Rectal smooth muscle tissue (tissue), 1 donor: ENCODE data around the gene MFSD6.
"Not testable (repeated sequence)": the region's sequence is repeated elsewhere in the genome, so short reads cannot be mapped to it uniquely, and the experiment has no call there.

Experiments
- H3K27ac ChIP-seq: one replicate; pipeline ENCODE4 v1.7.0; 2013; ENCODE audit warnings: low read depth, low read length, inconsistent platforms
- H3K27me3 ChIP-seq: one replicate; pipeline ENCODE4 v1.7.0; 2013; ENCODE audit warnings: low read length; ENCODE audit not compliant: control insufficient read depth, insufficient read depth
- H3K36me3 ChIP-seq: one replicate; pipeline ENCODE4 v1.7.0; 2013; ENCODE audit warnings: low read length; ENCODE audit not compliant: control insufficient read depth, insufficient read depth
- H3K4me1 ChIP-seq: one replicate; pipeline ENCODE4 v1.7.0; 2013; ENCODE audit warnings: low read length; ENCODE audit not compliant: control insufficient read depth, insufficient read depth
- H3K4me3 ChIP-seq: one replicate; pipeline ENCODE4 v1.7.0; 2013; ENCODE audit warnings: low read length
- H3K9ac ChIP-seq: one replicate; pipeline ENCODE4 v1.7.0; 2013; ENCODE audit warnings: low read length

MFSD6 gene

DNA sequence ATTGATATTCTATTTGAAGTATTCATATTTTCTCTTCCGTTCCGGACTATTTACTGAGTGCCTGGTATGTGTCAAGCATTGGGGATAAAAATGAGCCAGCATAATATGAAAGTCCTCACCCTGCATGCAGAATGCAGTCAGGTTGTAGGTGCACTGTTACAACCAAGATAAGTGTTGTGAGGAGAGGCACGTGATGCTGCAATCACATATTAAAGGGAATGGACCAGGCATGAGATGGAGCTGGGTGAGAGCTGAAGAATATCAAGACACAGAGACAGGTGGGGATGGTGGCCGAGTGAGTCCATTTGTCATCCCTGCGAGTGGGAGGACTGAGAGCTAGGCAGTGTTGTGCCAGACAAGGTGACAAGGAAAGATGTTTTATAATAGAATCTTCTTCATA is 52.3 kb downstream of the MFSD6 start:
- no peak overlapping the region for H3K4me3 ChIP-seq
- H3K27ac ChIP-seq, result no peak overlapping the region
- H3K4me1 ChIP-seq, result no peaks in the 10 kb centered on the region
- no peak overlapping the region for H3K9ac ChIP-seq
- H3K36me3 ChIP-seq, result no peaks in the 10 kb centered on the region
- no peaks in the 10 kb centered on the region for H3K27me3 ChIP-seq

DNA sequence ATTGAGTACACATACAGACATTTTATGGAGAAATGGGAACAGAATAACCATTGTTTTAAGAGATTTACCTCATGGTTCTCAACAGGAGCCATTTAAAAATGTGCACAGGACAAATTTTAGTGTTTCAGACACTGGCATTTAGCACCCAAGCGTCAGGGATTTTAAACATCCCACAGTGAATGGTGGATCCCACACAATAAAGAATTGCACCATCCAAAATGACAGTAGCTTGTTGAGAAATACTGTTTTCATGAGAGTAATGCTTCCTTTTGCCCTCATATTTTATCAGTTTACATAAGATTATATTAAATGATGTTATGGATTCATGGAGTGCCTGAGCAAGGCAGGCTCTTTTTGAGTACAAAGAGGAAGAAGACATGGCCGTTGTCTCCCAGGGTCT is 54.0 kb downstream of the MFSD6 start:
- Histone ChIP-seq H3K4me3 (no peak overlapping the region), H3K27ac (no peak overlapping the region), H3K9ac (no peak overlapping the region), H3K4me1 (peaks cover 5% of the 10 kb centered on the region), H3K27me3 (no peaks in the 10 kb centered on the region), H3K36me3 (no peaks in the 10 kb centered on the region)

DNA sequence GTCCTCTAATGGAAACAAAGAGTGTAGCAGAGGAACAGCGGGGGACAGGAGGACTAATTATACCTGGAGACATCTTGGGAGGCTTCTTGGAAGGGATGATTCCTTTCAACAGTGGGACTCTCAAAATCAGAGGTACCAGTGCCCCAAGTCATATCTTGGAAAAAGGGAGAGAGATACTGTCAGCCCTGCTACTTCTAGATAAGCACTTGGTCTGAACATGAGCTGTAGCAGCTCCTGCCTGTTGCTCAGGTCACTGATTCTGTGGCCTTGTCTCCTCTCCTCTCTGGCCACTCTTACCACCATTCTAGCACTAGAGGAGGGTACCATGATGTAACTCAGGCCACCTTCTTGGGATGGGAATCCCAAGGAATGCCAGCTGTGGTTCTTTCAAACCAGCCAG is 54.5 kb downstream of the MFSD6 start:
- no peaks in the 10 kb centered on the region for H3K36me3 ChIP-seq
- no peak overlapping the region for H3K4me3 ChIP-seq
- no peak overlapping the region for H3K9ac ChIP-seq
- peaks cover 5% of the 10 kb centered on the region for H3K4me1 ChIP-seq
- H3K27me3 ChIP-seq, result no peaks in the 10 kb centered on the region
- no peak overlapping the region for H3K27ac ChIP-seq

DNA sequence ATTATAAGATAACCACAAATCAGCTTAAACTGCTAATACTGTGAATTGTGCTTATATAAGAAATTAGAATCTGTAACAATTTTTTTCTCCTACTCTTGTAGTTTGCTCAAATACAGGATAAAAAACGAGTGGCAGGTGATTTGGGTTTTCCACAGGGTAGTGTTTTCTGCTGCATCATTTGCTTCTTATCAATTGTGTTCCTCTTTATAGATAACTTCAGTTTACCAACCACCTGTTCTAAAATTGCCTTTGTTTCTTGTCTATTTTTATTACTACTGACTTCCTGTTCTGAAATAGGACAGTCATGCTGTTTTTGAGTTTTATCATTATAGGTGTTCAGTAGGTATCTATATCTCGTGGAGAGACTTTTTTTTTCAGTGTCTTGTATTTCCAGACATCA is 56.9 kb downstream of the MFSD6 start:
- Histone ChIP-seq H3K9ac (no peak overlapping the region), H3K4me3 (no peak overlapping the region), H3K36me3 (no peaks in the 10 kb centered on the region), H3K27me3 (no peaks in the 10 kb centered on the region), H3K27ac (no peak overlapping the region), H3K4me1 (peaks cover 26% of the 10 kb centered on the region)

DNA sequence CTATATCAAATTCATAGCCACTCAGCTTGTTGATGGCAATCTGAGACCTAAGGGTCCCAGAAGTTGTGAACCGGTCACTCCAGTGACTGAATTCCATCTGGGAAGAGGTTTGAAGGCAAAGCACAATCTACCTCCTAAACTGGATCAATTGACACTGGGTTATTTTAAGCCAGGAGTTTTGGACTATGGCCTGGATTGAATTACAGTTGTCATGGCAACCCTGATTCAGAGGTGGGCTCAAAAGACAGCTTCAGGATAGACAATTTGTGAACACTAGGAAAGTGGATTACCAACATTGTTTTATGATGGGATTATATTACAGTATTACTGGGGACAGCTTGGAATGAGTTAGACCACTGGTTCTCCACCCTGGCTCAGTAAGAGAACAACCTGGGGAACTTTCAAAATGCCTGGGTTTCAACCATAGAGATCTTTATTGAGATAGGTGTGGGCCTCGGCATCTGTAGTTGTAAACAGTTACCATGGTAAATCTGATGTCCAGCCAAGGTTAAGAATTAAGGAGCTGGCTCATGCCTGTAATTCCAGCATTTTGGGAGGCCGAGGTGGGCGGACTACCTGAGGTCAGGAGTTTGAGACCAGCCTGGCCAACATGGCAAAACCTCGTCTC is 58.8 kb downstream of the MFSD6 start:
- no peaks in the 10 kb centered on the region for H3K27me3 ChIP-seq
- no peak overlapping the region for H3K4me3 ChIP-seq
- H3K27ac ChIP-seq, result peak overlapping the region; percentile 80
- H3K4me1 ChIP-seq, result peaks cover 31% of the 10 kb centered on the region
- no peak overlapping the region for H3K9ac ChIP-seq
- no peaks in the 10 kb centered on the region for H3K36me3 ChIP-seq

DNA sequence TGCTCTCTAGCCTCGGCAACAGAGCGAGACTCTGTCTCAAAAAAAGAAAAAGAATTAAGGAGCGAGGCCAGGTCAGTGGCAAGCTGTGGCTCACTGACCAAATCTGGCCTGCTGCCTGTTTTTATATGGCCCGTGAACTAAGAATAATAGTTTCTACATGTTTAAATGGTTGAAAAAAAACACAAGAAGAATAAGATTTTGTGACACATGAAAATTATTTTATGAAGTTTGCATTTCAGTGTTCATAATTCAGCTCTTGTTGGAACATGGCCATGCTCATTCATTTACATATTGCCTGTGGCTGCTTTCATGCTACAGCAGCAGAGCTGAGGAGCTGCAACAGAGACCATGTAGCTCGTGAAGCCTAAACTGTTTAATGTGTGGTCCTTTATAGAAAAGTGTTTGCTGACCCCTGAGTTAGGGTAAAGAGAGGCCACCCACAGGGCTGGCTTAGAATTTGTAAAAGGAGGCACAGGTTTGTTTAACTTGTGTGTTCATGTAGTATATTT is 59.5 kb downstream of the MFSD6 start:
- no peak overlapping the region for H3K4me3 ChIP-seq
- H3K27ac ChIP-seq, result peak overlapping the region; percentile 80
- no peaks in the 10 kb centered on the region for H3K36me3 ChIP-seq
- H3K27me3 ChIP-seq, result no peaks in the 10 kb centered on the region
- no peak overlapping the region for H3K9ac ChIP-seq
- H3K4me1 ChIP-seq, result peaks cover 31% of the 10 kb centered on the region

DNA sequence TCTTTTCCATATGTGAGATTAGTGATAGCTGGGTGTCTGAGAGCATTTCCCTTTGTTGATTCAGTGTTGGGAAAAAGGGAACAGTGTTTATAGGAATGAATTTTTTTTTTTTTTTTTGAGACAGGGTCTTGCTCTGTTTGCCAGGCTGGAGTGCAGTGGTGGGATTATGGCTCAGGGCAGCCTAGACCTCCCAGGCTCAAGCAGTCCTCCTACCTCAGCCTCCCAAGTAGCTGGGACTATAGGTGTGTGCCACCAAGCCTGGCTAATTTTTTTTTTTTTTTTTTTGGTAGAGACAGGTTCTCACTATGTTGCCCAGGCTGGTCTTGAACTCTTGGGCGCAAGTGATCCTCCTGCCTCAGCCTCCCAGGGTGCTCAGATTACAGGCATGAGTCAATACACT is 60.2 kb downstream of the MFSD6 start:
- not testable (repeated sequence) for H3K27me3 ChIP-seq, H3K4me3 ChIP-seq, H3K9ac ChIP-seq, H3K36me3 ChIP-seq
- H3K27ac ChIP-seq, result peak overlapping the region; percentile 80
- H3K4me1 ChIP-seq, result peaks cover 31% of the 10 kb centered on the region

DNA sequence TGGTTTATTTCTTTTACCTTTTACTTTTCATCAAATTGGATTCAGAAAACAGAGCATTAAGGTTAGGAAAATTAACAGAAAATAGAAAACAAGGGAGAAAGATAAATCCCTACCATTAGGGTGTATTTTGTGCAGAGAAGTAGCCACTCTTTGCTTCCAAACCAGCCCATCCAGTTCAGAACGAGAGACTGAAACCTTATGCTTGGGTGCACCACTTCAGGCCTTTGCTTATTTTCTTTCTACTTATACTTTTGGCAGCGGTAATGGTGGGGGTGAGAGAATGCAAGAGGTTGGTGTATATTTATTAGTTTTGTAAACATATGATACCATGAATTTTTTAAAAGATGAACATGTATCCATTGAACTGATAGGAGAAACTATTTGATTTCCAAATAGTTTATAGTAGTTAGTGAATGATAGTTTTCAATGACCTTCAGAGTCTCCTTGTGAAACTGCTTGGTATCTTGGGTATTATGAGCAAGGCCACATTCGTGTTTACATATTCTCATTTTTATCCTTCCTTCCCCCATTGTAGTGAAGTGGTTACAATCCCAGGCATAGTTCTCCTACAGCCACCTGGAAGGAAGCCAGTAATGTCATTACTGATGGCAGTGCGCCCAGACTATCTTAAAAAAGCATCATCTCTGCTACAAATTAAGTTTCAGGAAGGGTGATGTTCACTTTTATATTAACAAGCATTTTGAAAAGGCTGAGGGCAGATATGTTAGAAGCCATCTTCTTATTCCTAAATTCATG is 60.8 kb downstream of the MFSD6 start:
- Histone ChIP-seq H3K4me1 (peaks cover 31% of the 10 kb centered on the region), H3K4me3 (no peak overlapping the region), H3K9ac (no peak overlapping the region), H3K36me3 (no peaks in the 10 kb centered on the region), H3K27me3 (no peaks in the 10 kb centered on the region), H3K27ac (peak overlapping the region; percentile 80)

DNA sequence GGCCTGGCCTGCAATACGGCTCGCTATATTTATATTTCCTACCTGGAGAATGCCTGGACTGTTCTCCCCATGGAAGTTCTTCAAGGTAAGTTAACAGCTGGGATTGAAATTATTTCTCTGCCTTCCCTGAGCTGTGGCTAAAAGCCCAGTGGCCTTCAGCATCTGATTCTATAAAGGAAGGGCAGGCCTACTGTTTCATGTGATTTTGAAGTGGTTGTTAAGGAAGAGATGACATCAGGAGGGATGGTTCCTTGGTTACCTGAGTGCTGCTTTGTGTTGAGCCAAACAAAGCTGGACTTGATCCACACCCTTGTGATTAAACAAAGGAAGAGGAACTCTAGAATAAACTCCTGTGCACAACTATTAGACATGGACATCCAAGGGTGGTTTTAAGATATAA is 61.6 kb downstream of the MFSD6 start:
- no peak overlapping the region for H3K9ac ChIP-seq
- no peaks in the 10 kb centered on the region for H3K27me3 ChIP-seq
- peaks cover 31% of the 10 kb centered on the region for H3K4me1 ChIP-seq
- no peak overlapping the region for H3K4me3 ChIP-seq
- peak overlapping the region; percentile 80 for H3K27ac ChIP-seq
- no peaks in the 10 kb centered on the region for H3K36me3 ChIP-seq

DNA sequence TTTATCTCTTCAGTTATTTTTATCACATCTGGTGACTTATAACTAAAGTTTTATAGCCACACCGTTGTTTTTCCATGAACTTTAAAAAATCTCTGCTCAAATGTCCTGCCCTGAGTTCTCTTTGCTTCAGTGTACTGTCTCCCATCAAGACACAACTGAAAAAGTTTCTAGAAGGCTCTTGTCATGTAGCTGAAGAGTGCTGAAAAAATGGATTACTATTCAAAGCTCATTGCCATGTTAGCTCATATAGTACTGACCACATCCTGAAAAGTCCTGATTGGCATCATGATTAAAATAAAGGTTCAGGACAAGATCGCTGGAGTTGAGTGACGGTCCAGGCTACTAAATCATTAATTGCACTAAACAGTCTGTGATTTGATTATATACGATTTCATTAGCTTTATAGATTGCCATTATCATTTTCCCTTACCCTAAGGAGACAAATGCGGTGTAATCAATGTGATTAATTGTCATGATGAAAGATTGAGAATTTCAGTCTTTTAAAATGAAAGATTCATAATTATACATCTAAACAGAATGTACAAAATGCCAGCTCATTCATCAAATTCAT is 62.2 kb downstream of the MFSD6 start:
- Histone ChIP-seq H3K4me1 (peaks cover 31% of the 10 kb centered on the region), H3K27ac (peak overlapping the region; percentile 80)

DNA sequence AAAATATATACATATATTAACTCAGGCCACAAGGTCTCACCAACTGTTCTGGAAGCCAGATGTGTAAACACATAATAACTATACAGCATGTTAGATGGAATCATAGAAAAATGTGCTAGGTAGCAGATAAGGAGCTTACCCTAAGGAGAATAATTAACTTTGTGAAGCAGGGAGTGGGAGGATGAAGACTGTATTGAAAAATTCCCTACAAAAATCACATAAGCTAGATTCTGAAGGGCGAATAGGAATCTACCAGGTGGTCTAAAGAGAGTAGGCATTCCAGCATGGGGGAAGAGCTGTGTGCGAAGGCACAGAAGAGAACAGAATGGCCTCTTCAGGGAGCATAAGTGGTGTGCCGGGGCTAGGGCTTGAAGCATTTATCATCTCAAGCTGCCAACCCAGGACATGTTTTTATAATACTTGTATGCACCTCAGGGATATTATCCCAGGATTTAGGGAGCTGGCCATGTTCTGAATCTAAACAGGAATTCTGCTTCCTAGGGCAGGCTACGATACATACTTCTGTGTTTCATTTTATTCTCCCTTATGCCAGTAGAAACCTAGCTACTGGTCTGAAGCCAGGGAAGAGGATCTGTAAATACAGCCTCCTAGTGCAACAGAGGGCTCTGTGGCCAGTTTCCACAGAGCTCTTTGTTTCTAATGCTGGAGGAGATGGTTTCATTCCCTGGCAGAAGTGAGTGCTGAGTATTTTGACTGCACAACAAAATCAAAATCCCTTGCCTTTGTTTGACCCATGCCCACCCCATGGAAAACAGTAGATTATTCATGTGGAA is 69.7 kb downstream of the MFSD6 start:
- no peaks in the 10 kb centered on the region for H3K36me3 ChIP-seq
- no peaks in the 10 kb centered on the region for H3K27me3 ChIP-seq
- peaks cover 5% of the 10 kb centered on the region for H3K4me1 ChIP-seq
- H3K9ac ChIP-seq, result no peak overlapping the region
- peak overlapping the region; percentile 76 for H3K27ac ChIP-seq
- H3K4me3 ChIP-seq, result peak overlapping the region; percentile 33

More for the DNA sequence above, 62.2 kb downstream of the MFSD6 start:
- H3K27me3 ChIP-seq, result no peaks in the 10 kb centered on the region
- H3K4me3 ChIP-seq, result no peak overlapping the region
- H3K9ac ChIP-seq, result no peak overlapping the region
- no peaks in the 10 kb centered on the region for H3K36me3 ChIP-seq

DNA sequence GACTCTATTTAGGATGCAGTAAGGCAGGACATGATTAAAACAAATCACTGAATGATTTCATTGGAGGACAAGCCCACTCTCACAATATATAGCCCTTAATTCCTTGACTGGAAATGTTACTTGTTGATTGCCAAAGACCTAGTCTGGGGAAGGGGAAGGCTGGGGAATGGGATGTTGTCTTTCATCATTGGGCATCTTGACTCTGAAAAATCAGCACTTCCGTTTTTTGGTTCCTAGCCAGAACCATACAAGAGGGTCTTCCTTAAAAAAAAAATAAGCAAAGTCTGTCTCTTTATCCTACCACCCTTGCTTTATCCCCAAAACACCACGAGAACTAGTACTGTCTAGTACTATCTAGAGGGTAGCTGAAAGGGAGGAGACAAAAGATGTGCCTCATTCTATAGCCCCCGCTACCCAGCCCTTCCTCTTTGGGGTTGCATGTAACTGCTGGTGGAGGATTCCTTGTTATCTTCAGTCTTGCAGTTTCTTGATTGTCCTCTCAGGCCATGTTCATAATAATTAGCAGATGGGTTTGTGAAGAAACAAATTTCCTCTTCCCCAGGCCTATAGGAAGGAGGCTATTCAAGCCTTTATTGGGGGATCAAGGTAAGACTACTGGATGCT is 70.5 kb downstream of the MFSD6 start:
- Histone ChIP-seq H3K9ac (no peak overlapping the region), H3K27ac (peak overlapping the region; percentile 76), H3K4me1 (peaks cover 5% of the 10 kb centered on the region), H3K36me3 (no peaks in the 10 kb centered on the region), H3K4me3 (peak overlapping the region; percentile 33), H3K27me3 (no peaks in the 10 kb centered on the region)
